Trophoblast cell (in vitro differentiated cells and primary cell): ENCODE data around the gene MMGT1.

ENCODE experiments used
- DNase-seq, 2 donors: peaks; one replicate each; pipeline ENCODE4 v3.0.0-alpha.2; 2016
- H2AFZ ChIP-seq: 2 replicates; pipeline ENCODE4 v1.6.1; 2013; ENCODE audit warnings: low read length, moderate library complexity, mild to moderate bottlenecking; ENCODE audit not compliant: insufficient read depth, poor library complexity
- H2AK5ac ChIP-seq: 2 replicates; pipeline ENCODE4 v1.6.1; 2013; ENCODE audit warnings: mild to moderate bottlenecking, low read length
- H2BK120ac ChIP-seq: 2 replicates; pipeline ENCODE4 v1.6.1; 2013; ENCODE audit warnings: low read length, mild to moderate bottlenecking, moderate library complexity; ENCODE audit not compliant: insufficient read depth, poor library complexity
- H2BK12ac ChIP-seq: 2 replicates; pipeline ENCODE4 v1.6.1; 2013; ENCODE audit warnings: mild to moderate bottlenecking, low read length, moderate library complexity
- H2BK5ac ChIP-seq: 2 replicates; pipeline ENCODE4 v1.6.1; 2013; ENCODE audit warnings: low read length, low read depth, moderate library complexity, mild to moderate bottlenecking; ENCODE audit not compliant: poor library complexity
- H3K14ac ChIP-seq: 2 replicates; pipeline ENCODE4 v1.6.1; 2013; ENCODE audit warnings: mild to moderate bottlenecking, low read length
- H3K18ac ChIP-seq: 2 replicates; pipeline ENCODE4 v1.6.1; 2013; ENCODE audit warnings: mild to moderate bottlenecking, low read length
- H3K23ac ChIP-seq: 2 replicates; pipeline ENCODE4 v1.6.1; 2013; ENCODE audit warnings: low read length
- H3K27ac ChIP-seq: 2 replicates; pipeline ENCODE4 v1.5.1; 2013; ENCODE audit warnings: low read depth, mild to moderate bottlenecking, inconsistent platforms, low read length, moderate library complexity
- H3K27me3 ChIP-seq: 2 replicates; pipeline ENCODE4 v1.6.1; 2013; ENCODE audit warnings: inconsistent platforms, mild to moderate bottlenecking, low read length, moderate library complexity; ENCODE audit not compliant: insufficient read depth
- H3K36me3 ChIP-seq, 2 experiments: 1 replicate in 1 of 2; 2 replicates in 1 of 2; pipeline ENCODE4 v1.6.1; 2013; ENCODE audit warnings: low read length in 2 of 2, mild to moderate bottlenecking in 2 of 2, moderate library complexity in 1 of 2; ENCODE audit not compliant: insufficient read depth in 2 of 2, control insufficient read depth in 1 of 2
- H3K4ac ChIP-seq: 2 replicates; pipeline ENCODE4 v1.6.1; 2013; ENCODE audit warnings: low read depth, mild to moderate bottlenecking, low read length, moderate library complexity
- H3K4me1 ChIP-seq, 2 experiments: 1 replicate in 1 of 2; 2 replicates in 1 of 2; pipeline ENCODE4 v1.6.1; 2013; ENCODE audit warnings: low read length in 2 of 2, mild to moderate bottlenecking in 2 of 2, moderate library complexity in 1 of 2; ENCODE audit not compliant: insufficient read depth in 2 of 2, control insufficient read depth in 1 of 2
- H3K4me2 ChIP-seq: 2 replicates; pipeline ENCODE4 v1.6.1; 2013; ENCODE audit warnings: inconsistent platforms, mild to moderate bottlenecking, low read length, moderate library complexity
- H3K4me3 ChIP-seq: 2 replicates; pipeline ENCODE4 v1.5.1; 2013; ENCODE audit warnings: mild to moderate bottlenecking, low read depth, low read length, inconsistent platforms
- H3K79me1 ChIP-seq: one replicate; pipeline ENCODE4 v1.6.1; 2013; ENCODE audit warnings: low read length
- H3K79me2 ChIP-seq: 2 replicates; pipeline ENCODE4 v1.6.1; 2013; ENCODE audit warnings: low read length, mild to moderate bottlenecking; ENCODE audit not compliant: control insufficient read depth, insufficient read depth, poor library complexity
- H3K9ac ChIP-seq: 2 replicates; pipeline ENCODE4 v1.6.1; 2013; ENCODE audit warnings: mild to moderate bottlenecking, low read length
- H3K9me3 ChIP-seq: 2 replicates; pipeline ENCODE4 v1.6.1; 2013; ENCODE audit warnings: low read depth, mild to moderate bottlenecking, control low read depth, inconsistent platforms, low read length; ENCODE audit not compliant: insufficient read depth
- H4K12ac ChIP-seq: 2 replicates; pipeline ENCODE4 v1.6.1; 2013; ENCODE audit warnings: low read depth, mild to moderate bottlenecking, low read length, moderate library complexity
- H4K8ac ChIP-seq: 2 replicates; pipeline ENCODE4 v1.6.1; 2013; ENCODE audit warnings: low read depth, mild to moderate bottlenecking, low read length, moderate library complexity
- H4K91ac ChIP-seq: one replicate; pipeline ENCODE4 v1.6.1; 2013; ENCODE audit warnings: low read depth, mild to moderate bottlenecking, low read length, moderate library complexity
- WGBS: extraction: QIAGEN DNeasy Blood & Tissue Kit; methylation state at CpG from one replicate; pipeline ENCODE4 v1.1.7; 2013; ENCODE audit warnings: missing lambda C conversion rate; ENCODE audit not compliant: insufficient read length, insufficient coverage; ENCODE audit errors: extremely low coverage; 5-methylcytosine and 5-hydroxymethylcytosine counted together

Gene MMGT1

DNA sequence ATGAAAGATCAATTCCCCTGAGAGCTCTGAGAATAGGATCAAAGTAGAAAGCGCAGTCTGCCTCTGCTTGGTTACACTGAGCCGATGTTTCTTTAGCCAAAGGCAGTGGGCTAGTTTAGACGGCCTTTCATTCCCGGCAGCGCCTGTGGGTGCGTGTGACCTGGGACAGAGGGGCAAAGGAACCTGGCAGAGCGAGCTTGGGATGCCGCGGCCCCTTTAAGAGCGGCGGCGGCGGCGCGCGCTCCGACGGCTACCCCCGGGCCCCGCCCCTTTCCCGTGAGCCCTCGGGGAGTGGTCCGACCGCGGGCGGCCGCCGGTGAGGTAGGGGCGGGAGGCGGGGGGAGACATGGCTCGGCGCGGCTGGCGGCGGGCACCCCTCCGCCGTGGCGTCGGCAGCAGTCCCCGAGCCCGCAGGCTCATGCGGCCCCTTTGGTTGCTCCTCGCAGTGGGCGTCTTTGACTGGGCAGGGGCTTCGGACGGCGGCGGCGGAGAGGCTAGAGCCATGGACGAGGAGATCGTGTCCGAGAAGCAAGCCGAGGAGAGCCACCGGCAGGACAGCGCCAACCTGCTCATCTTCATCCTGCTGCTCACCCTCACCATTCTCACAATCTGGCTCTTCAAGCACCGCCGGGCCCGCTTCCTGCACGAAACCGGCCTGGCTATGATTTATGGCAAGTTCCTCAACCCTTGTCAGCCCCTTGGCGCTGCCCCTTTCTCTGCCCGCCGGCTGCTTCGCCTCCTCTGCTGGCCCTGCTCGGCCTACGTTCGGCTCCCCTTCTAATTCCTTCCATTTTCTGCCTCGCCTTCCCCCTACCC, 11.6 kb upstream of the MMGT1 start, which contains the start of gene SLC9A6:
Gene SLC9A6, plus strand, starts transcription at position 279 of the 816 bp plus-strand sequence. Its CDS starts 224 bp downstream, at position 503.
- Histone ChIP-seq H4K8ac (peak within 1 kb of the TSS; percentile 90), H3K4me1 (peaks cover 1 to 4% of the 10 kb centered on the region in 2 experiments), H3K9me3 (no peaks in the 10 kb centered on the region), H2AFZ (peak within 1 kb of the TSS; percentile 45), H2AK5ac (no peak within 1 kb of the TSS), H3K36me3 (no peaks in the 10 kb centered on the region), H3K4me2 (peak within 1 kb of the TSS; percentile 82), H3K79me1 (peaks cover 7% of the 10 kb centered on the region), H3K14ac (peak within 1 kb of the TSS; percentile 94), H3K27me3 (no peaks in the 10 kb centered on the region), H2BK5ac (peak within 1 kb of the TSS; percentile 72), H4K12ac (peak within 1 kb of the TSS; percentile 90), H3K23ac (no peak within 1 kb of the TSS), H2BK12ac (peak within 1 kb of the TSS; percentile 35), H3K4ac (peak within 1 kb of the TSS; percentile 80), H3K9ac (peak within 1 kb of the TSS; percentile 89), H3K79me2 (peaks cover 5% of the 10 kb centered on the region), H3K18ac (peak within 1 kb of the TSS; percentile 93), H3K27ac (peak within 1 kb of the TSS; percentile 71), H4K91ac (peak within 1 kb of the TSS; percentile 65), H3K4me3 (peak within 1 kb of the TSS; percentile 88), H2BK120ac (peak within 1 kb of the TSS; percentile 69)
- peak; percentile 17 to 49 for DNase-seq
- WGBS = no CpG with 5 or more reads among the region's 68 CpGs

DNA sequence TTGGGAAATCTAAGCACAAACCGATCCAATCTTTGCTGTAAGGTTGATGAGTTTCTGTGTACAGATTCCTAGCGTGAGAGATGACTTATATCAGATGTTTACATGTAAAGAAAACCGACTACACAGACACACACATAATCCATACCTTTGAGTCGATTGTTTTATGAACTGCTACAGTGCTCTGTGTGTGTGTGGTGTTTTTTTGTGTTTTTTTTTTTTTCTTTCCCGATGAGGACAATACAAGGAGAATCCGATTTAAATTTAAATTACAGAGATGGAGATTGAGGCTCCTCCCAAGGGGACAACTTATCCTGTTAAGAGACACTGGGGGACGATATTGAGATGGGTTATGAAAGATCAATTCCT, 11.0 kb upstream of the MMGT1 start:
- H3K4ac ChIP-seq = no peak overlapping the region
- no CpG with 5 or more reads among the region's 7 CpGs for WGBS
- no peak overlapping the region for H2AFZ ChIP-seq
- H4K91ac ChIP-seq = no peak overlapping the region
- no peak overlapping the region for H3K14ac ChIP-seq
- peak overlapping the region; percentile 36 for H4K8ac ChIP-seq
- peak overlapping the region; percentile 77 for H3K4me2 ChIP-seq
- no peak overlapping the region for H2BK120ac ChIP-seq
- H2BK5ac ChIP-seq = no peak overlapping the region
- no peaks in the 10 kb centered on the region for H3K9me3 ChIP-seq
- no peak overlapping the region for H3K23ac ChIP-seq
- H3K4me3 ChIP-seq = no peak overlapping the region
- H3K79me2 ChIP-seq = peaks cover 5% of the 10 kb centered on the region
- no peak overlapping the region for H3K18ac ChIP-seq
- H3K27me3 ChIP-seq = no peaks in the 10 kb centered on the region
- H3K36me3 ChIP-seq = no peaks in the 10 kb centered on the region
- DNase-seq = no peak
- H3K27ac ChIP-seq = no peak overlapping the region
- H3K79me1 ChIP-seq = peaks cover 7% of the 10 kb centered on the region
- H3K4me1 ChIP-seq = peaks cover 1 to 4% of the 10 kb centered on the region in 2 experiments
- no peak overlapping the region for H2BK12ac ChIP-seq
- H2AK5ac ChIP-seq = no peak overlapping the region
- H3K9ac ChIP-seq = no peak overlapping the region
- no peak overlapping the region for H4K12ac ChIP-seq

DNA sequence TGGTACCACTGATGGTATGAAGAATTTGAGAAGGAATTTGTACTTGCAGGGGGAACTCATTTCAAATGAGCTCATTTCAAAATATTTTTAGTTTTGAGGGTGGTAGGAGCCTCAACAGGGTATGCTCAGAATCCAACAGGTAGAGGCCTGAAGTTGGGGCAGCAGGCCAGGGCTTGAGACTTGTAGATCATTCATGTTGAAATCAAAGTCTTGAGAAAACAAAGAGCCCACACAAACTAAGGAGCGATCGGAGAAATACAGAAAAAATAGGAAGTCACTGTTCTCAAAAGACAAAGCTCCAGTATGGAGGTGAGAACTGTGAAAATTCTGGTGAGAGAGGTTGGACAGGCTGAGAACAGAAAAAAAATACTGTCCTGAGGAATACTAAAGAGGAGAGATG, 10.5 kb upstream of the MMGT1 start:
- Histone ChIP-seq H2BK5ac (no peak overlapping the region), H3K14ac (no peak overlapping the region), H3K4ac (no peak overlapping the region), H3K79me1 (peaks cover 7% of the 10 kb centered on the region), H4K91ac (no peak overlapping the region), H2BK12ac (no peak overlapping the region), H4K8ac (no peak overlapping the region), H3K9me3 (no peaks in the 10 kb centered on the region), H3K27me3 (no peaks in the 10 kb centered on the region), H3K4me2 (no peak overlapping the region), H3K4me1 (peaks cover 1 to 4% of the 10 kb centered on the region in 2 experiments), H3K23ac (no peak overlapping the region), H2AK5ac (no peak overlapping the region), H3K36me3 (no peaks in the 10 kb centered on the region), H2BK120ac (no peak overlapping the region), H3K4me3 (no peak overlapping the region), H3K27ac (no peak overlapping the region), H3K79me2 (peaks cover 5% of the 10 kb centered on the region), H2AFZ (no peak overlapping the region), H4K12ac (no peak overlapping the region), H3K9ac (no peak overlapping the region), H3K18ac (no peak overlapping the region)
- no CpG with 5 or more reads among the region's 2 CpGs for WGBS
- DNase-seq = no peak

DNA sequence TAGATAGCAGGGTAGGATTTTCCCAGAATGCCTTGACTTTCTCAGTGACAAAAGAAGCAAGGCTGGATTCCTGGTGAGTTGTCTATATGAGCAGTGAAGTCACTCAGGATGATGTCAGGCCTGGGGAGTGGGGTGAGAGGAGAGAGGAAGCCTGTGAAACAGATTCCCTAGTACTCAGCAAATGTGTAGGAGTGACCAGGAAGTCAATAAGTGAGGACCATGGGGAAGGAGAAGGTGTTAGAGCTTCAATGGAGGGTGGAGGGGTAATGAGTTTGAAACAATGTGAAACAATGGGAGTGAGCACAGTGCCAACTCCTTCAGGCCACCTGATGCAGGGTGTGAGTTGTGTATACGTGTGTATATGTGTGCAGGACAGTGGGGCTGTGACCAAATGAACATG, 9.1 kb upstream of the MMGT1 start:
- Histone ChIP-seq H2BK5ac (no peak overlapping the region), H3K23ac (no peak overlapping the region), H3K14ac (no peak overlapping the region), H2BK120ac (no peak overlapping the region), H3K27me3 (no peaks in the 10 kb centered on the region), H2BK12ac (peak overlapping the region; percentile 14), H3K4ac (no peak overlapping the region), H3K18ac (no peak overlapping the region), H3K9me3 (no peaks in the 10 kb centered on the region), H3K79me2 (peaks cover 5% of the 10 kb centered on the region), H2AFZ (peak overlapping the region; percentile 54), H3K4me1 (peaks cover 1 to 4% of the 10 kb centered on the region in 2 experiments), H3K4me3 (no peak overlapping the region), H3K27ac (no peak overlapping the region), H3K36me3 (no peaks in the 10 kb centered on the region), H4K8ac (no peak overlapping the region), H3K79me1 (peaks cover 7% of the 10 kb centered on the region), H4K91ac (no peak overlapping the region), H3K9ac (no peak overlapping the region), H3K4me2 (no peak overlapping the region), H2AK5ac (no peak overlapping the region), H4K12ac (no peak overlapping the region)
- DNase-seq = no peak
- no CpG with 5 or more reads among the region's 1 CpG for WGBS
